NCI-H146 treated with DMSO at 0.1 percent for 48 hours (cell line): ENCODE results near the gene ACVRL1.

Source experiments
- DNase-seq: peaks from one replicate; lab custom pipeline; 2025; ENCODE audit not compliant: unreplicated experiment; lab: John Stamatoyannopoulos, UW

ACVRL1 gene

GRCh38 chr12:51896236-51896635 is 11.1 kb upstream of the ACVRL1 start:
- no peak for DNase-seq

- no peak for DNase-seq
Observed at GRCh38 chr12:51897181-51897580, 10.1 kb upstream of the ACVRL1 start.

GRCh38 chr12:51898506-51898905 is 8.8 kb upstream of the ACVRL1 start:
- DNase-seq, result no peak

GRCh38 chr12:51898937-51899336 is 8.4 kb upstream of the ACVRL1 start:
- no peak for DNase-seq

DNA sequence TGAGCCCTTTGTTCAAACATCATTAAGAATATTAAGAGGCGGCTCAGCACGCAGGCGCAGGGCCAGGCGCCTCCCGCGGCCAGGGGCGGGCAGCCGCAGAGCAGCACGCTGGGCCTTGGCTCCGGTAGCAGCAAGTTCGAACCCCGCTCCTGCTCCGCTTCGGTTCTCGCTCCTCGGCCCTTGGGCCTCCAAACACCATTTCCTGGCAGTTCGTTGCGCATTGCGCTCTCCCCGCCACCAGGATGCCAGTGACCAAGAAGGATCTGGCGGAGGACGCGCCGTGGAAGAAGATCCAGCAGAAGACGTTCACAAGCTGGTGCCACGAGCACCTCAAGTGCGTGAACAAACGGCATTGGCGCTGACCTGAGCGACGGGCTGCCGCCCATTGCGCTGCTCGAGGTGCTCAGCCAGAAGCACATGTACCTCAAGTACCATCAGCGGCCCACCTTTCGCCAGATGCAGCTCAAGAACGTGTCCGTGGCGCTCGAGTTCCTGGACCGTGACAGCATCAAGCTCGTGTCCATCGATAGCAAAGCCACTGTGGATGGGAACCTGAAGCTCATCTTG is 6.9 kb upstream of the ACVRL1 start:
- no peak for DNase-seq

GRCh38 chr12:51901121-51901817 is 6.0 kb upstream of the ACVRL1 start:
- no peak for DNase-seq

DNA sequence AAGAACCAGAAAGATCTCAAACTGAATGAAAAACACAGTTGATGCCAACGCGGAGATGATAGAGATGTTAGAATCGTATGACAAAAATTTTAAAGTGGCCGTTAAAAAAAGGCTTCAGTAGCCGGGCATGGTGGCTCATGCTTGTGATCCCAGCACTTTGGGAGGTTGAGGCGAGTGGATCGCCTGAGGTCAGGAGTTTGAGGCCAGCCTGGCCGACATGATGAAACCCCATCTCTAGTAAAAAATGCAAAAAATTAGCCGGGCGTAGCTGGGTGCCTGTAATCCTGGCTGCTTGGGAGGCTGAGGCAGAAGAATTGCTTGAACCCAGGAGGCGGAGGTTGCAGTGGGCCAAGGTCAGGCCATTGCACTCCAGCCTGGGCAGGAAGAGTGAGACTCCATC is 5.4 kb upstream of the ACVRL1 start:
- DNase-seq, result no peak

GRCh38 chr12:51904951-51905470 is 2.3 kb upstream of the ACVRL1 start:
- no peak for DNase-seq

DNA sequence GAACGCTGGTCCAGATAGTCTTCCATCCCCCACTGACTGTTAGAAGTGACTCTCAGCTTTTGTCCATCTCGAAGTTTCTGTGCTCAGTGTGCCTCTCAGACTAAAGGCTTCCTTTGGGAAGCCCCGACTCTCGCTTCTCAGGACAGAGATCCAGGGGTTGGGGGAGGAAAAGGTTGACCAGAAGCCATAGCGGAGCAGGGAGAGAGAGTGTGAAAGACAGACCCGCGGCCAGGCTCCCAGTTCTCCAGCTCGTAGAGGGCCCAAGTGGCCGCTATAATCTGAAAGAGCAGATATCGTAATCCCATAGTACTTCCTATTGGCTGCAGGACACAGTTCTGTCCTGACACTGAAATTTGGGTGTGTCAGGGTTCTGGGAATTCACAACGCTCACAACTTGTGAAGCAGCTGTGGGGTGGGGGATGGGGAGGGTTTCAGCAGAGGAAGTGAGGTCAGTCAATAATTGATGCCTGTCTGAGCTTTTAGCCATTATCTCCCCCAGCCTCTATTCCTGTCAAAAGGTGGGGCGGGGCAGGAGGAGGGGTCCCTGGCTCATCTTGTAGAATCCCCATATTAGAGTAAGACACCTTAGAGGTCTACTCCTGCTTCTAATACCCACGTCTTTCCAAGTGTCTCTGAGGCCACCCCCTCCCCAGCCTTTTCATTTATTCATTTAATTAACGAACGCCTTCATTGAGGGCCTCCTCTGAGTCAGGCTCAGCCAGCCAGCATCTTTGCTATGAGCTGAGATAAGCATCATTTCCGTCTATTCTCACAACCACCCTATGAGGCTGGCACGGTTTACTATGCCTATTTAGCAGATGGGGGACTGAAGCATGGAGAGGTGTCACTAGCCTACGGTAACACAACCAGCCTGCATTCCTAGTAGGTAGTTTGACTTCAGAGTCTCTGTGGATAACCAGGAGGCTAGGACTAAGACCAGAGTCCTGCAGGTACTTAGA is 1.6 kb upstream of the ACVRL1 start:
- DNase-seq, result no peak

DNA sequence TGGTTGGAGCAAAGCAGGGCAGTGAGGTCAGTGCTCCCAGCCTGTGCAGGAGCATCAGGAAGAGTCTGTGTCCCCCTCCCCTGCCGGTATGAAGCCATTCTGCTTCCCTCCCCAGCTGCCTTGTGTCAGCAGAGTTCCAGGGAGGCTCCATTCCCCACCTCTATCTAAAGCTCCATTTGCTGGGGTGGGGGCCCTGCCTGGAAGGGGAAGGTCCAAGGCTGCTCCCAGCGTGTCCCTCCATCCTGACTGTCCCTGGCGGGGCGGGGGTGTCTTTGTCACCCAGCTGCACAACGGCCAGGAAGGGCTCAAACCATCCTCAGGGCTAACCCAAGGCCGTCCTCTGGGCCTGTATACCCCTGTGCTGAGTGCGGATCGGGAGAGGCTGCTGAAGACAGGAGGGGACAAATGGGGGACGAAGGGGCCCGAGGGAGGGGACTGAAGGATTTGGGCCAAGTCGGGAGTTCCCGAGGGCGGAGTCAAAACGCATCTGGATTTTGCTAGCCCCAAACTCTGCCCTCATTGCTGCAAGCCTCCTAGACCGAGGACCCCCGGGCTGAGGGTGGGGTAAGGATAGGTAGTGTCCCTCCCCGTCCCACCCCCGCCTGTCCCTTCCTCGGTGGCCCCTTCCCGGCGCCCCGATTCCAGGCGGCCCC is 748 bp upstream of the ACVRL1 start:
- no peak for DNase-seq

- no peak for DNase-seq
Observed at GRCh38 chr12:51907856-51908425, 637 bp downstream of the ACVRL1 start.

DNA sequence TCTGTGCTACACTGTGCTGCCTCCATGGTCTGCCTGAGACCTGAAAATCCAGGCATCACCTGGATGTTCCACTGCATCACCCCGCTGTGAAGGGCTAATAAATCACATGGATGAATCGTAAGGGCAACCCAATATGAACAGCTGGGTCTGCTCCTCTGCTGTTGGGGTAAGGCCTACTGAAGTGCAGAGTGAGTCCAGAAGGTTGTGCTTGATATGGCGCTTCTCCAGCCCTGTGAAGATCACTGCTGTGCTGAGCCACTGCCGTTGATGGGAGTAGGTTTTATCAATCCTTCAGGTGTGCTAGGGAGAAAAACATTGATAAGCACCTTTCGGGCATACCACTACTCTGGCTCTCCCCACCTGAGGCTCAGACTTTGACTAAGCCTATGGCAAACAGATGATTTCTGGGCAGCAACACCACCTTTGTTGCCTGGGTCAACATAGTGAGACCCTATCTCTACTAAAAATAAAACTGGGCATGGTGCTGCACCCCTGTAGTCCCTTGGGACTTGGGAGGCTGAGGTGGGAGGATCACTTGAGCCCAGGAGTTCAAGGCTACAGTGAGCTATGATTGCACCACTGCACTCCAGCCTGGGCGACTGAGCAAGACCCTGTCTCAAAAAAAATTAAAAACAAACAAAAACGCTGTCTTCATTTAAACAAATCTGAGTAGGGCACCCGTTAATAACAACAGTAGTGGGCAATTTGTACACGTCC is 1.7 kb downstream of the ACVRL1 start:
- DNase-seq, result no peak

- no peak for DNase-seq
Observed at GRCh38 chr12:51910168-51910567, 2.9 kb downstream of the ACVRL1 start.

- DNase-seq, result no peak
Observed at GRCh38 chr12:51910691-51911090, 3.4 kb downstream of the ACVRL1 start.

DNA sequence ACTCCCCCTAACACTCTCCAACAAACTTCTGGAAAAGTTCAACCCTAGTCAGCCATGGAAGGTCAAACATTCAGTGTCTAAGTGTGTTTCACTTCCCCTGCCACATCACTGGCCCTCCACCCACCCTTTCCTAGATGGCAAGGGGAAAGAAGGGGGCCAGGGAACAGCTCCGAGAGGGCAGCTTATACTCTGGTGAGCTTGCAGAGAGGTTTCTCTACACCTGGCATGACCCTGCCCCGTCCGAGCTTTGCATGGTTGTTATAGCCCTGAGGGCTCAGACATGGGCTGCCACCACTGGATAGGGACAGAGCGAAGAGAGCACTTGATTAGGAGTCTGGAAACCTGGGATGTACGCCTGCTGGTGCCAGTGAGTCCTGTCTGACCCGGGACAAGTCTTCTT is 4.0 kb downstream of the ACVRL1 start:
- DNase-seq, result no peak

- no peak for DNase-seq
Observed at GRCh38 chr12:51911788-51912711, 4.7 kb downstream of the ACVRL1 start.

GRCh38 chr12:51913071-51914033 is 6.0 kb downstream of the ACVRL1 start:
- no peak for DNase-seq
